H1 (cell line): ENCODE data around the gene SLC15A2. TPM values are rescaled to one million over a fixed set of nuclear protein-coding genes. Genes with fewer than 3 reads are reported as not detected.

ENCODE experiments used
- CTCF ChIA-PET: fragments of 300-600 bp; sonication (Branson Sonifier 250); formaldehyde crosslinking; loops from one replicate; lab custom pipeline; 2021; ENCODE audit not compliant: partially characterized antibody; lab: Charles Lee
- POLR2A ChIA-PET: fragments of 300-600 bp; sonication (Branson Sonifier 250); formaldehyde crosslinking; loops from one replicate; lab custom pipeline; 2021; ENCODE audit warnings: inconsistent platforms; ENCODE audit not compliant: partially characterized antibody; lab: Charles Lee
- DNase-seq, 2 experiments: peaks; one replicate each; pipeline versions ENCODE4 v3.0.0 to v3.0.0-alpha.2; 2010 to 2022; ENCODE audit warnings: low spot score in 2 of 2, low read depth in 1 of 2, mixed read lengths in 1 of 2
- FAIRE-seq: peaks from 2 replicates; lab custom pipeline; 2011; peaks lifted over from hg19 to GRCh38; lab: Jason Lieb, UNC
- H2AFZ ChIP-seq: 2 replicates; pipeline ENCODE4 v1.8.1; 2012; ENCODE audit warnings: low read length, inconsistent platforms
- H2AK5ac ChIP-seq: 2 replicates; pipeline ENCODE4 v1.6.1; 2013; ENCODE audit warnings: low read depth, low read length
- H2BK120ac ChIP-seq: replicated peaks from 2 replicates; pipeline ENCODE3; 2013; ENCODE audit warnings: low read depth, low read length, inconsistent platforms
- H2BK12ac ChIP-seq: 2 replicates; pipeline ENCODE4 v1.6.1; 2013; ENCODE audit warnings: low read depth, low read length
- H2BK15ac ChIP-seq: 2 replicates; pipeline ENCODE4 v1.6.1; 2013; ENCODE audit warnings: low read length
- H2BK20ac ChIP-seq: 2 replicates; pipeline ENCODE4 v1.6.1; 2013; ENCODE audit warnings: low read length
- H2BK5ac ChIP-seq: 2 replicates; pipeline ENCODE4 v1.6.1; 2013; ENCODE audit warnings: low read depth, low read length
- H3K14ac ChIP-seq: 2 replicates; pipeline ENCODE4 v1.6.1; 2013; ENCODE audit warnings: inconsistent platforms; ENCODE audit not compliant: insufficient read length
- H3K18ac ChIP-seq: 2 replicates; pipeline ENCODE4 v1.6.1; 2013; ENCODE audit warnings: low read length; ENCODE audit errors: extremely low read depth
- H3K23ac ChIP-seq: 2 replicates; pipeline ENCODE4 v1.6.1; 2013; ENCODE audit warnings: inconsistent platforms; ENCODE audit not compliant: insufficient read length
- H3K23me2 ChIP-seq: 2 replicates; pipeline ENCODE4 v1.6.1; 2013; ENCODE audit warnings: low read depth, low read length
- H3K27ac ChIP-seq: 2 replicates; pipeline ENCODE4 v1.6.1; 2011; ENCODE audit warnings: low read depth, low read length, inconsistent platforms
- H3K27me3 ChIP-seq, 4 experiments: replicated peaks in 1 of 4; 1 replicate in 1 of 4; 2 replicates in 3 of 4; pipeline versions ENCODE4 v1.6.1 to v1.8.1; 2011 to 2013; ENCODE audit warnings: low read length in 3 of 4, mild to moderate bottlenecking in 3 of 4, inconsistent platforms in 2 of 4, mixed read lengths in 2 of 4, moderate library complexity in 1 of 4; ENCODE audit not compliant: control insufficient read depth in 3 of 4, insufficient read depth in 3 of 4; ENCODE audit errors: extremely low read depth in 1 of 4
- H3K36me3 ChIP-seq, 4 experiments: 2 replicates each; pipeline versions ENCODE4 v1.6.1 to v1.8.1; 2011 to 2013; ENCODE audit warnings: mild to moderate bottlenecking in 4 of 4, low read length in 3 of 4, moderate library complexity in 2 of 4, control low read depth in 1 of 4, inconsistent platforms in 1 of 4; ENCODE audit not compliant: insufficient read depth in 4 of 4, control insufficient read depth in 2 of 4
- H3K4ac ChIP-seq: replicated peaks from 2 replicates; pipeline ENCODE3; 2013; ENCODE audit warnings: low read length, low read depth, mixed read lengths, inconsistent platforms; ENCODE audit not compliant: insufficient read length
- H3K4me1 ChIP-seq, 4 experiments: replicated peaks in 1 of 4; 1 replicate in 1 of 4; 2 replicates in 3 of 4; pipeline versions ENCODE4 v1.6.1 to v1.8.1; 2011 to 2013; ENCODE audit warnings: low read length in 3 of 4, inconsistent platforms in 2 of 4, mixed read lengths in 1 of 4; ENCODE audit not compliant: insufficient read depth in 4 of 4, control insufficient read depth in 3 of 4
- H3K4me2 ChIP-seq, 2 experiments: 2 replicates each; pipeline versions ENCODE4 v1.6.1 to v1.8.1; 2011 to 2013; ENCODE audit warnings: low read depth in 2 of 2, low read length in 2 of 2, control low read depth in 1 of 2, inconsistent platforms in 1 of 2, mild to moderate bottlenecking in 1 of 2; ENCODE audit not compliant: insufficient read depth in 1 of 2
- H3K4me3 ChIP-seq, 4 experiments: fragments of 200-600, 300-600 bp in 1 of 4; sonication (generic), shearing (Covaris generic), sonication (Bioruptor Twin) in 1 of 4; 2 replicates each; pipeline versions ENCODE4 v1.5.1 to v1.8.1; 2011 to 2016; ENCODE audit warnings: low read length in 4 of 4, low read depth in 3 of 4, control low read depth in 2 of 4, inconsistent platforms in 2 of 4, mild to moderate bottlenecking in 2 of 4, mixed read lengths in 1 of 4, moderate library complexity in 1 of 4; ENCODE audit not compliant: insufficient read depth in 2 of 4; ENCODE audit errors: extremely low read depth in 1 of 4
- H3K56ac ChIP-seq: replicated peaks from 2 replicates; pipeline ENCODE3; 2013; ENCODE audit warnings: low read depth, mild to moderate bottlenecking, mixed read lengths, low read length, inconsistent platforms; ENCODE audit not compliant: insufficient read length
- H3K79me1 ChIP-seq: 2 replicates; pipeline ENCODE4 v1.6.1; 2013; ENCODE audit warnings: low read depth, low read length, control low read depth
- H3K79me2 ChIP-seq, 2 experiments: 2 replicates each; pipeline versions ENCODE4 v1.6.1 to v1.8.1; 2012 to 2013; ENCODE audit warnings: low read length in 2 of 2, mild to moderate bottlenecking in 2 of 2, inconsistent platforms in 1 of 2; ENCODE audit not compliant: insufficient read depth in 2 of 2, control insufficient read depth in 1 of 2
- H3K9ac ChIP-seq, 4 experiments: replicated peaks in 1 of 4; 1 replicate in 1 of 4; 2 replicates in 3 of 4; pipeline versions ENCODE4 v1.6.1 to v1.8.1; 2011 to 2013; ENCODE audit warnings: low read depth in 3 of 4, low read length in 3 of 4, control low read depth in 2 of 4, mild to moderate bottlenecking in 2 of 4, moderate library complexity in 2 of 4, inconsistent platforms in 1 of 4; ENCODE audit errors: extremely low read depth in 1 of 4
- H3K9me3 ChIP-seq, 2 experiments: 2 replicates each; pipeline versions ENCODE4 v1.6.1 to v1.8.1; 2012 to 2013; ENCODE audit warnings: mild to moderate bottlenecking in 2 of 2, moderate library complexity in 2 of 2, control low read depth in 1 of 2, inconsistent platforms in 1 of 2, low read depth in 1 of 2, low read length in 1 of 2, mixed read lengths in 1 of 2; ENCODE audit not compliant: insufficient read depth in 2 of 2
- H4K20me1 ChIP-seq, 2 experiments: replicated peaks in 1 of 2; 2 replicates each; pipeline versions ENCODE3 to v1.8.1; 2011 to 2013; ENCODE audit warnings: inconsistent platforms in 2 of 2, low read length in 2 of 2, mild to moderate bottlenecking in 1 of 2; ENCODE audit not compliant: insufficient read depth in 2 of 2, control insufficient read depth in 1 of 2
- H4K5ac ChIP-seq: 2 replicates; pipeline ENCODE4 v1.6.1; 2013; ENCODE audit warnings: low read length, low read depth, mixed read lengths, inconsistent platforms; ENCODE audit not compliant: insufficient read length
- H4K8ac ChIP-seq: 2 replicates; pipeline ENCODE4 v1.8.0; 2013; ENCODE audit warnings: mild to moderate bottlenecking, moderate library complexity, low read length, inconsistent platforms; ENCODE audit not compliant: insufficient read depth; ENCODE audit errors: extremely low read depth
- H4K91ac ChIP-seq: replicated peaks from 2 replicates; pipeline ENCODE3; 2013; ENCODE audit warnings: low read length, mixed read lengths, inconsistent platforms; ENCODE audit not compliant: insufficient read length
- ASH2L ChIP-seq: fragments of 200-600, 300-600 bp; sonication (generic); IDR thresholded peaks from one replicate; pipeline ENCODE4 v1.7.1; 2017; ENCODE audit warnings: low read length
- FOSL1 ChIP-seq: IDR thresholded peaks from 2 replicates; pipeline ENCODE4 v1.6.1; 2011; ENCODE audit warnings: mild to moderate bottlenecking, low read depth, low read length, moderate library complexity; ENCODE audit not compliant: insufficient read depth
- HDAC2 ChIP-seq, 2 experiments: fragments of 300-600 bp in 1 of 2; sonication (generic) in 1 of 2; IDR thresholded peaks; 2 replicates each; pipeline ENCODE4 v1.6.1; 2011 to 2012; ENCODE audit warnings: low read depth in 2 of 2, low read length in 2 of 2, mild to moderate bottlenecking in 2 of 2, moderate library complexity in 2 of 2, borderline replicate concordance in 1 of 2, inconsistent platforms in 1 of 2
- HDAC6 ChIP-seq: IDR thresholded peaks from one replicate; pipeline ENCODE4 v1.7.1; 2012; ENCODE audit warnings: low read depth, mild to moderate bottlenecking, inconsistent platforms, low read length, moderate library complexity
- KDM1A ChIP-seq: fragments of 200-600, 300-600 bp; sonication (generic); IDR thresholded peaks from 2 replicates; pipeline ENCODE4 v1.7.1; 2016; ENCODE audit warnings: mild to moderate bottlenecking, low read length, borderline replicate concordance
- MAFK ChIP-seq: IDR thresholded peaks from 2 replicates; pipeline ENCODE4 v1.6.1; 2012; ENCODE audit warnings: low read depth, mild to moderate bottlenecking, improper control_type of control experiment, low read length
- NANOG ChIP-seq: IDR thresholded peaks from 2 replicates; pipeline ENCODE4 v1.6.1; 2011; ENCODE audit warnings: low read length, low read depth, mild to moderate bottlenecking, inconsistent platforms; ENCODE audit not compliant: insufficient read depth, poor library complexity, severe bottlenecking
- POLR2A ChIP-seq, 2 experiments: IDR thresholded peaks; 1 replicate in 1 of 2; 2 replicates in 1 of 2; pipeline ENCODE4 v1.6.1; 2011; ENCODE audit warnings: low read depth in 2 of 2, low read length in 2 of 2, mild to moderate bottlenecking in 2 of 2; ENCODE audit errors: control extremely low read depth in 1 of 2
- RAD21 ChIP-seq, 2 experiments: IDR thresholded peaks in 1 of 2; conservative IDR thresholded peaks in 1 of 2; 2 replicates each; pipeline ENCODE4 v1.6.1; 2011; ENCODE audit warnings: low read depth in 2 of 2, low read length in 2 of 2, improper control_type of control experiment in 1 of 2, inconsistent platforms in 1 of 2, mild to moderate bottlenecking in 1 of 2, moderate library complexity in 1 of 2
- RXRA ChIP-seq: IDR thresholded peaks from 2 replicates; pipeline ENCODE4 v1.6.1; 2011; ENCODE audit warnings: low read depth, mild to moderate bottlenecking, low read length, moderate library complexity; ENCODE audit not compliant: insufficient read depth
- SUZ12 ChIP-seq: fragments of 200-600 bp; sonication (generic); IDR thresholded peaks from 2 replicates; pipeline ENCODE4 v1.6.1; 2012; ENCODE audit warnings: mild to moderate bottlenecking, inconsistent platforms, low read length, moderate library complexity, mixed read lengths
- TAF1 ChIP-seq: IDR thresholded peaks from 2 replicates; pipeline ENCODE4 v1.6.1; 2011; ENCODE audit warnings: mild to moderate bottlenecking, low read depth, low read length
- WGBS, 2 experiments: shearing (Covaris generic) in 1 of 2; methylation state at CpG; one replicate each; pipeline versions ENCODE4 v1.1.6 to v1.1.7; 2013 to 2015; ENCODE audit warnings: low lambda C conversion rate in 2 of 2, mixed read lengths in 2 of 2, inconsistent platforms in 1 of 2, low coverage in 1 of 2, missing lambda C conversion rate in 1 of 2; ENCODE audit not compliant: insufficient replicate concordance in 2 of 2, insufficient coverage in 1 of 2, insufficient read length in 1 of 2; ENCODE audit errors: extremely low coverage in 1 of 2, missing lambda C conversion rate in 1 of 2; 5-methylcytosine and 5-hydroxymethylcytosine counted together
- polyA plus RNA-seq, 7 experiments: library from polyadenylated mRNA; depleted of rRNA in 3 of 7; stranded (reverse) in 5 of 7; unstranded in 2 of 7; fragments of >200 nt in 5 of 7; fragments of 200-250 nt in 2 of 7; gene quantifications; 1 replicate in 5 of 7; 2 replicates in 1 of 7; 4 replicates in 1 of 7; pipeline versions ENCODE4 v1.2.1 to v1.2.3, GENCODE V29; 2011 to 2013; ENCODE audit warnings: missing spikeins in 2 of 7, mixed read lengths in 2 of 7
- total RNA-seq: library from RNA; stranded (reverse); fragmentation: NEBNext Ultra II Directional; extraction: Animal tissue kit (Norgen Biotek cat#: 25700); gene quantifications from 2 replicates; pipeline ENCODE4 v1.2.1, GENCODE V29; 2021
- TF ChIP-seq, protein P1 (sequence below): IDR thresholded peaks from 2 replicates; pipeline ENCODE4 v1.6.1; 2011; ENCODE audit warnings: low read length, improper control_type of control experiment

SLC15A2 gene
- total and polyA plus RNA-seq, 2 of the 8 experiments (the other 6 are each of a cell fraction or from before 2014, with no cell fraction given): 2.0 to 3.6 TPM

DNA sequence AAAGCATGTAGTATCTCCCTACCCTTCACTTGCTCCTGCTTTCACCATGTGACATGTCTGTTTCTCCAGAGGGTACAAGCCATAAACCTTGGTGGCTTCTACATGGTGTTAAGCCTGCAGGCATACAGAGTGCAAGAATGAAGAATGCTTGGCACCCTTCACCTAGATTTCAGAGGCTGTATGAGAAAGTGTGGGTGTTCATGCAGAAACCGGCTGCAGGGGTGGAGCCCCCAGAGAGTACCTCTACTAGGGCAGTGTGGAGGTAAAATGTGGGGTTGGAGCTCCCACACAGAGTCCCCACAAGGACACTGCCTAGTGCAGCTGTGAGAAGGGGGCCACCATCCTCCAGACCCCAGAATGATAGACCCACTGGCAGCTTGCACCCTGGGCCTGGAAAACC lies 32.2 kb downstream of the SLC15A2 start:
- Histone ChIP-seq H2BK5ac (no peak overlapping the region), H2BK12ac (no peak overlapping the region), H2AFZ (no peak overlapping the region), H3K9ac (no peak overlapping the region), H4K91ac (no peak overlapping the region), H4K20me1 (no peaks in the 10 kb centered on the region), H4K8ac (no peak overlapping the region), H3K14ac (no peak overlapping the region), H3K4me2 (no peak overlapping the region), H2BK15ac (no peak overlapping the region), H3K36me3 (no peaks in the 10 kb centered on the region; a peak in 1 of 8 replicates), H3K27ac (no peak overlapping the region), H3K9me3 (no peaks in the 10 kb centered on the region), H3K23ac (no peak overlapping the region), H2AK5ac (no peak overlapping the region), H3K79me1 (no peaks in the 10 kb centered on the region), H3K27me3 (no peaks in the 10 kb centered on the region), H3K4ac (no peak overlapping the region), H3K18ac (no peak overlapping the region), H3K56ac (no peak overlapping the region), H4K5ac (no peak overlapping the region), H2BK20ac (no peak overlapping the region), H3K4me1 (no peaks in the 10 kb centered on the region), H2BK120ac (no peak overlapping the region), H3K23me2 (no peaks in the 10 kb centered on the region), H3K79me2 (no peaks in the 10 kb centered on the region), H3K4me3 (no peak overlapping the region)
- CTCF ChIA-PET: interaction anchor here (1.6 kb wide), 1 partner anchor 14 kb away, joined by 4 read pairs; no protein-coding TSS in a partner anchor
- WGBS, 2 experiments: 100% methylated on average over 1 of the region's 1 CpG; no CpG with 5 or more reads in 1 of the 2 experiments
- DNase-seq (no peak), FAIRE-seq (no peak)
- POLR2A ChIA-PET: no interaction called here
- TF ChIP-seq MAFK: no peak
- TF ChIP-seq SUZ12: no peak
- no peak for TF ChIP-seq NANOG
- no peak for TF ChIP-seq RXRA
- TF ChIP-seq, protein P1, sequence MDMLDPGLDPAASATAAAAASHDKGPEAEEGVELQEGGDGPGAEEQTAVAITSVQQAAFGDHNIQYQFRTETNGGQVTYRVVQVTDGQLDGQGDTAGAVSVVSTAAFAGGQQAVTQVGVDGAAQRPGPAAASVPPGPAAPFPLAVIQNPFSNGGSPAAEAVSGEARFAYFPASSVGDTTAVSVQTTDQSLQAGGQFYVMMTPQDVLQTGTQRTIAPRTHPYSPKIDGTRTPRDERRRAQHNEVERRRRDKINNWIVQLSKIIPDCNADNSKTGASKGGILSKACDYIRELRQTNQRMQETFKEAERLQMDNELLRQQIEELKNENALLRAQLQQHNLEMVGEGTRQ: no peak
- no peak for TF ChIP-seq HDAC6
- no peak for TF ChIP-seq RAD21 (IDR thresholded peaks at IDR 0.05 in 1 of 2, conservative IDR thresholded peaks at IDR 0.05 in 1 of 2; ENCODE audit: low read depth in 2 of 2, low read length in 2 of 2)
- no peak for TF ChIP-seq TAF1
- no peak for TF ChIP-seq FOSL1
- TF ChIP-seq ASH2L: no peak
- TF ChIP-seq HDAC2 (IDR thresholded peaks at IDR 0.05; ENCODE audit: borderline replicate concordance in 1 of 2, low read depth in 2 of 2, low read length in 2 of 2): no peak
- no peak for TF ChIP-seq POLR2A (IDR thresholded peaks at IDR 0.05; ENCODE audit: control extremely low read depth in 1 of 2, low read depth in 2 of 2, low read length in 2 of 2)
- TF ChIP-seq KDM1A: no peak
